Epithelial cell of proximal tubule (primary cell): ENCODE measurements around the gene STEAP4. TPM values are rescaled to one million over a fixed set of nuclear protein-coding genes. Genes with fewer than 3 reads are reported as not detected.

Experiments
- DNase-seq: peaks from one replicate; pipeline ENCODE4 v3.0.0-alpha.2; 2011; ENCODE audit warnings: low read depth
- H3K4me3 ChIP-seq: 2 replicates; pipeline ENCODE4 v1.5.1; 2011; ENCODE audit warnings: low read depth, mild to moderate bottlenecking, low read length
- total RNA-seq: library from RNA; depleted of rRNA; stranded (reverse); fragments of >200 nt; gene quantifications from 2 replicates; pipeline ENCODE4 v1.2.3, GENCODE V29; 2015
- TF ChIP-seq, protein P1 (sequence below): conservative IDR thresholded peaks from 2 replicates; pipeline ENCODE4 v1.5.1; 2012; ENCODE audit warnings: low read depth, mild to moderate bottlenecking, low read length

STEAP4 gene
- total RNA-seq, 1 donor from 2014 or later = 0.52 TPM

DNA sequence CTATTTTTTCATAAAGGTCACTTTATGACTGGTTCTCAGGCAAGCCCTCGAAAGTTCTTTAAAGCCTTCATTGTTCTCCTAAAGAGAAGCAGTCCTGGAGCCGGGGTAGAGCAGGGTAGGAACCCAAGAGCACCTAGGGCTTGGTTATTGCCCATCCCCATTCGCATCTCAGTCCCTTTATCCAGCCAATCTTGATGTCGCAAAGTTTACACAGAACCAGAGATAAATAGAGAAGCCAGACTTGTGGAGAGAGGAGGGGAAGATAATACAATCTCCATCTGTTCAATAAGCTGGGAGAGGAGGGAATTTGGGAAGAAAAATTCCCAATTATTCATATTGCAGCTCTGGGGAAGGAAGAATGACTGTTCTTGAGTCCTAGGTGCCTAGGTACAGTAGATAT, 80.5 kb downstream of the STEAP4 start:
- TF ChIP-seq, protein P1, sequence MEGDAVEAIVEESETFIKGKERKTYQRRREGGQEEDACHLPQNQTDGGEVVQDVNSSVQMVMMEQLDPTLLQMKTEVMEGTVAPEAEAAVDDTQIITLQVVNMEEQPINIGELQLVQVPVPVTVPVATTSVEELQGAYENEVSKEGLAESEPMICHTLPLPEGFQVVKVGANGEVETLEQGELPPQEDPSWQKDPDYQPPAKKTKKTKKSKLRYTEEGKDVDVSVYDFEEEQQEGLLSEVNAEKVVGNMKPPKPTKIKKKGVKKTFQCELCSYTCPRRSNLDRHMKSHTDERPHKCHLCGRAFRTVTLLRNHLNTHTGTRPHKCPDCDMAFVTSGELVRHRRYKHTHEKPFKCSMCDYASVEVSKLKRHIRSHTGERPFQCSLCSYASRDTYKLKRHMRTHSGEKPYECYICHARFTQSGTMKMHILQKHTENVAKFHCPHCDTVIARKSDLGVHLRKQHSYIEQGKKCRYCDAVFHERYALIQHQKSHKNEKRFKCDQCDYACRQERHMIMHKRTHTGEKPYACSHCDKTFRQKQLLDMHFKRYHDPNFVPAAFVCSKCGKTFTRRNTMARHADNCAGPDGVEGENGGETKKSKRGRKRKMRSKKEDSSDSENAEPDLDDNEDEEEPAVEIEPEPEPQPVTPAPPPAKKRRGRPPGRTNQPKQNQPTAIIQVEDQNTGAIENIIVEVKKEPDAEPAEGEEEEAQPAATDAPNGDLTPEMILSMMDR = no peak
- no peak for DNase-seq
- H3K4me3 ChIP-seq = no peak overlapping the region

DNA sequence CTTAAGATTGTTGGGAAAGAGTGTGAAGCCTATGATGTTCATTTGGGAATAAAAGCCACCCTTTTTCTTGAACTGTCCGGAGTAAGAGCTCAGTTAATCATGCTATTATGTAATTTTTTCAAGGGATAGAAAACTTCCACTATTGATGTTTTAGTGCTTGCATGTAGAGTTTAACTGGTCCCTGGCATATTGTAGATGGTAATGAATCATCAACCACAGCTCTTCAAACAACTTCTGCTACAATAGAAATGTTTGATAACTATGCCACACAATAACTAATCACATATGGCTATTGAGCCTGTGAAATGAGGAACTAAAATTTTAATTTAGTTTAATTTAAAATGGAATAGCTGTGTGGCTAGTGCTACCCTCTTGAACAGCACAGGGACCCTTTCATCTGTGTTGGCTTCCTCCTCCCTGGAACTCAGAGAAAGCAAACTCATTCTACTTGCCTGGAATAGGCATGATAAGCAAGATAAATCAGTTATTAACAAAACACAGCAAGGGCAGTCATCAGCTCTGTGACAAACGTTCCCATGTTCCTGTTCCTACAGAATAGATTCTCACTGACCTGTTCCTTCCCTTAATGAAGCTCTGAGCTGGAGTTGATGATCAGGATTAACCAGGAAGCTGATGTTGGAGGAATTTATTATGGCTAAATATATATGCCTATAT, 82.0 kb downstream of the STEAP4 start:
- TF ChIP-seq, protein P1 = no peak
- no peak for DNase-seq

DNA sequence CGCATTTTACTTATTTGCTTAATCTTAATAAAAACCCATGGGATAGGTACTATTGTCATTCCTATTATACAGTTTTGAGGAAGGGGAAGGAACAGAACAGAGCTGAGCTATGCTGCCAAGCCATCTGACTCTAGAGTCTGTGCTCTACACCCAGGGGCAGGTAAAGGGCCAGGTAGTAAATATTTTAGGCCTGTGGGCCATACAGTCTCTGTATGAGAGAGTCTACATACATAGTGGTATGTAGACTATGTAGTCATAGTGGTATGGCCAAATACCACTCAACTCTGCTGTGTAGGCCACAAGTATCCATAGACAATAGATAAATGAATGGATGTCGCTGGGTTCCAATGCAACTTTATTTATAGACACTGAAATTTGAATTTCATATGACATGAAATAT, 83.4 kb downstream of the STEAP4 start:
- H3K4me3 ChIP-seq = no peak overlapping the region
- TF ChIP-seq, protein P1 = no peak
- no peak for DNase-seq

More for the DNA sequence above, 82.0 kb downstream of the STEAP4 start:
- H3K4me3 ChIP-seq = no peak overlapping the region

Other genes starting within 250 kb of the STEAP4 start
- gene SRI, start 86.9 kb downstream of the STEAP4 start, total RNA-seq = 92.0 and 154 TPM in 2 replicates